H1 (cell line): ENCODE results near the gene YWHAG. TPM values are rescaled to one million over a fixed set of nuclear protein-coding genes. Genes with fewer than 3 reads are reported as not detected.

Experiments used
- CTCF ChIA-PET: fragments of 300-600 bp; sonication (Branson Sonifier 250); formaldehyde crosslinking; loops from one replicate; lab custom pipeline; 2021; ENCODE audit not compliant: partially characterized antibody; lab: Charles Lee
- POLR2A ChIA-PET: fragments of 300-600 bp; sonication (Branson Sonifier 250); formaldehyde crosslinking; loops from one replicate; lab custom pipeline; 2021; ENCODE audit warnings: inconsistent platforms; ENCODE audit not compliant: partially characterized antibody; lab: Charles Lee
- DNase-seq, 2 experiments: peaks; one replicate each; pipeline versions ENCODE4 v3.0.0 to v3.0.0-alpha.2; 2010 to 2022; ENCODE audit warnings: low spot score in 2 of 2, low read depth in 1 of 2, mixed read lengths in 1 of 2
- FAIRE-seq: peaks from 2 replicates; lab custom pipeline; 2011; peaks lifted over from hg19 to GRCh38; lab: Jason Lieb, UNC
- H2AFZ ChIP-seq: 2 replicates; pipeline ENCODE4 v1.8.1; 2012; ENCODE audit warnings: low read length, inconsistent platforms
- H2AK5ac ChIP-seq: 2 replicates; pipeline ENCODE4 v1.6.1; 2013; ENCODE audit warnings: low read depth, low read length
- H2BK120ac ChIP-seq: replicated peaks from 2 replicates; pipeline ENCODE3; 2013; ENCODE audit warnings: low read depth, low read length, inconsistent platforms
- H2BK12ac ChIP-seq: 2 replicates; pipeline ENCODE4 v1.6.1; 2013; ENCODE audit warnings: low read depth, low read length
- H2BK15ac ChIP-seq: 2 replicates; pipeline ENCODE4 v1.6.1; 2013; ENCODE audit warnings: low read length
- H2BK20ac ChIP-seq: 2 replicates; pipeline ENCODE4 v1.6.1; 2013; ENCODE audit warnings: low read length
- H2BK5ac ChIP-seq: 2 replicates; pipeline ENCODE4 v1.6.1; 2013; ENCODE audit warnings: low read depth, low read length
- H3K14ac ChIP-seq: 2 replicates; pipeline ENCODE4 v1.6.1; 2013; ENCODE audit warnings: inconsistent platforms; ENCODE audit not compliant: insufficient read length
- H3K18ac ChIP-seq: 2 replicates; pipeline ENCODE4 v1.6.1; 2013; ENCODE audit warnings: low read length; ENCODE audit errors: extremely low read depth
- H3K23ac ChIP-seq: 2 replicates; pipeline ENCODE4 v1.6.1; 2013; ENCODE audit warnings: inconsistent platforms; ENCODE audit not compliant: insufficient read length
- H3K23me2 ChIP-seq: 2 replicates; pipeline ENCODE4 v1.6.1; 2013; ENCODE audit warnings: low read depth, low read length
- H3K27ac ChIP-seq: 2 replicates; pipeline ENCODE4 v1.6.1; 2011; ENCODE audit warnings: low read depth, low read length, inconsistent platforms
- H3K27me3 ChIP-seq, 4 experiments: replicated peaks in 1 of 4; 1 replicate in 1 of 4; 2 replicates in 3 of 4; pipeline versions ENCODE4 v1.6.1 to v1.8.1; 2011 to 2013; ENCODE audit warnings: low read length in 3 of 4, mild to moderate bottlenecking in 3 of 4, inconsistent platforms in 2 of 4, mixed read lengths in 2 of 4, moderate library complexity in 1 of 4; ENCODE audit not compliant: control insufficient read depth in 3 of 4, insufficient read depth in 3 of 4; ENCODE audit errors: extremely low read depth in 1 of 4
- H3K36me3 ChIP-seq, 4 experiments: 2 replicates each; pipeline versions ENCODE4 v1.6.1 to v1.8.1; 2011 to 2013; ENCODE audit warnings: mild to moderate bottlenecking in 4 of 4, low read length in 3 of 4, moderate library complexity in 2 of 4, control low read depth in 1 of 4, inconsistent platforms in 1 of 4; ENCODE audit not compliant: insufficient read depth in 4 of 4, control insufficient read depth in 2 of 4
- H3K4ac ChIP-seq: replicated peaks from 2 replicates; pipeline ENCODE3; 2013; ENCODE audit warnings: low read length, low read depth, mixed read lengths, inconsistent platforms; ENCODE audit not compliant: insufficient read length
- H3K4me1 ChIP-seq, 4 experiments: replicated peaks in 1 of 4; 1 replicate in 1 of 4; 2 replicates in 3 of 4; pipeline versions ENCODE4 v1.6.1 to v1.8.1; 2011 to 2013; ENCODE audit warnings: low read length in 3 of 4, inconsistent platforms in 2 of 4, mixed read lengths in 1 of 4; ENCODE audit not compliant: insufficient read depth in 4 of 4, control insufficient read depth in 3 of 4
- H3K4me2 ChIP-seq, 2 experiments: 2 replicates each; pipeline versions ENCODE4 v1.6.1 to v1.8.1; 2011 to 2013; ENCODE audit warnings: low read depth in 2 of 2, low read length in 2 of 2, control low read depth in 1 of 2, inconsistent platforms in 1 of 2, mild to moderate bottlenecking in 1 of 2; ENCODE audit not compliant: insufficient read depth in 1 of 2
- H3K4me3 ChIP-seq, 4 experiments: fragments of 200-600, 300-600 bp in 1 of 4; sonication (generic), shearing (Covaris generic), sonication (Bioruptor Twin) in 1 of 4; 2 replicates each; pipeline versions ENCODE4 v1.5.1 to v1.8.1; 2011 to 2016; ENCODE audit warnings: low read length in 4 of 4, low read depth in 3 of 4, control low read depth in 2 of 4, inconsistent platforms in 2 of 4, mild to moderate bottlenecking in 2 of 4, mixed read lengths in 1 of 4, moderate library complexity in 1 of 4; ENCODE audit not compliant: insufficient read depth in 2 of 4; ENCODE audit errors: extremely low read depth in 1 of 4
- H3K56ac ChIP-seq: replicated peaks from 2 replicates; pipeline ENCODE3; 2013; ENCODE audit warnings: low read depth, mild to moderate bottlenecking, mixed read lengths, low read length, inconsistent platforms; ENCODE audit not compliant: insufficient read length
- H3K79me1 ChIP-seq: 2 replicates; pipeline ENCODE4 v1.6.1; 2013; ENCODE audit warnings: low read depth, low read length, control low read depth
- H3K79me2 ChIP-seq, 2 experiments: 2 replicates each; pipeline versions ENCODE4 v1.6.1 to v1.8.1; 2012 to 2013; ENCODE audit warnings: low read length in 2 of 2, mild to moderate bottlenecking in 2 of 2, inconsistent platforms in 1 of 2; ENCODE audit not compliant: insufficient read depth in 2 of 2, control insufficient read depth in 1 of 2
- H3K9ac ChIP-seq, 4 experiments: replicated peaks in 1 of 4; 1 replicate in 1 of 4; 2 replicates in 3 of 4; pipeline versions ENCODE4 v1.6.1 to v1.8.1; 2011 to 2013; ENCODE audit warnings: low read depth in 3 of 4, low read length in 3 of 4, control low read depth in 2 of 4, mild to moderate bottlenecking in 2 of 4, moderate library complexity in 2 of 4, inconsistent platforms in 1 of 4; ENCODE audit errors: extremely low read depth in 1 of 4
- H3K9me3 ChIP-seq, 2 experiments: 2 replicates each; pipeline versions ENCODE4 v1.6.1 to v1.8.1; 2012 to 2013; ENCODE audit warnings: mild to moderate bottlenecking in 2 of 2, moderate library complexity in 2 of 2, control low read depth in 1 of 2, inconsistent platforms in 1 of 2, low read depth in 1 of 2, low read length in 1 of 2, mixed read lengths in 1 of 2; ENCODE audit not compliant: insufficient read depth in 2 of 2
- H4K20me1 ChIP-seq, 2 experiments: replicated peaks in 1 of 2; 2 replicates each; pipeline versions ENCODE3 to v1.8.1; 2011 to 2013; ENCODE audit warnings: inconsistent platforms in 2 of 2, low read length in 2 of 2, mild to moderate bottlenecking in 1 of 2; ENCODE audit not compliant: insufficient read depth in 2 of 2, control insufficient read depth in 1 of 2
- H4K5ac ChIP-seq: 2 replicates; pipeline ENCODE4 v1.6.1; 2013; ENCODE audit warnings: low read length, low read depth, mixed read lengths, inconsistent platforms; ENCODE audit not compliant: insufficient read length
- H4K8ac ChIP-seq: 2 replicates; pipeline ENCODE4 v1.8.0; 2013; ENCODE audit warnings: mild to moderate bottlenecking, moderate library complexity, low read length, inconsistent platforms; ENCODE audit not compliant: insufficient read depth; ENCODE audit errors: extremely low read depth
- H4K91ac ChIP-seq: replicated peaks from 2 replicates; pipeline ENCODE3; 2013; ENCODE audit warnings: low read length, mixed read lengths, inconsistent platforms; ENCODE audit not compliant: insufficient read length
- BCL11A ChIP-seq, 2 experiments: IDR thresholded peaks; one replicate each; pipeline ENCODE4 v1.6.1; 2011; ENCODE audit warnings: low read depth in 2 of 2, low read length in 2 of 2, mild to moderate bottlenecking in 2 of 2
- CBX5 ChIP-seq: fragments of 300-800, 300-1000 bp; sonication (generic); IDR thresholded peaks from 2 replicates; pipeline ENCODE4 v1.7.1; 2016; ENCODE audit warnings: antibody characterized with exemption, low read length, low read depth
- CEBPB ChIP-seq: IDR thresholded peaks from 2 replicates; pipeline ENCODE4 v1.6.1; 2012; ENCODE audit warnings: low read depth, low read length
- CHD1 ChIP-seq: IDR thresholded peaks from 2 replicates; pipeline ENCODE4 v1.6.1; 2012; ENCODE audit warnings: low read depth, low read length, improper control_type of control experiment
- CREB1 ChIP-seq: IDR thresholded peaks from 2 replicates; pipeline ENCODE4 v1.6.1; 2012; ENCODE audit warnings: inconsistent platforms
- EZH2 ChIP-seq: fragments of 200-600 bp; sonication (generic); IDR thresholded peaks from 2 replicates; pipeline ENCODE4 v1.7.1; 2012; ENCODE audit warnings: low read depth, mild to moderate bottlenecking, moderate library complexity, low read length, inconsistent platforms; ENCODE audit not compliant: severe bottlenecking
- HDAC2 ChIP-seq, 2 experiments: fragments of 300-600 bp in 1 of 2; sonication (generic) in 1 of 2; IDR thresholded peaks; 2 replicates each; pipeline ENCODE4 v1.6.1; 2011 to 2012; ENCODE audit warnings: low read depth in 2 of 2, low read length in 2 of 2, mild to moderate bottlenecking in 2 of 2, moderate library complexity in 2 of 2, borderline replicate concordance in 1 of 2, inconsistent platforms in 1 of 2
- KDM5A ChIP-seq: fragments of 200-600 bp; IDR thresholded peaks from 2 replicates; pipeline ENCODE4 v1.7.1; 2012; ENCODE audit warnings: mild to moderate bottlenecking, low read length, inconsistent platforms, mixed read lengths
- NANOG ChIP-seq: IDR thresholded peaks from 2 replicates; pipeline ENCODE4 v1.6.1; 2011; ENCODE audit warnings: low read length, low read depth, mild to moderate bottlenecking, inconsistent platforms; ENCODE audit not compliant: insufficient read depth, poor library complexity, severe bottlenecking
- NRF1 ChIP-seq: IDR thresholded peaks from 2 replicates; pipeline ENCODE4 v1.6.1; 2011; ENCODE audit warnings: mild to moderate bottlenecking, low read depth, low read length, improper control_type of control experiment
- POU5F1 ChIP-seq: IDR thresholded peaks from 2 replicates; pipeline ENCODE4 v1.6.1; 2011; ENCODE audit warnings: low read depth, mild to moderate bottlenecking, low read length, moderate library complexity
- SIN3A ChIP-seq, 2 experiments: IDR thresholded peaks in 1 of 2; conservative IDR thresholded peaks in 1 of 2; 2 replicates each; pipeline ENCODE4 v1.6.1; 2011 to 2012; ENCODE audit warnings: low read length in 2 of 2, improper control_type of control experiment in 1 of 2, low read depth in 1 of 2, mild to moderate bottlenecking in 1 of 2
- SIX5 ChIP-seq: IDR thresholded peaks from 2 replicates; pipeline ENCODE4 v1.6.1; 2011; ENCODE audit warnings: mild to moderate bottlenecking, low read depth, low read length
- SRF ChIP-seq: IDR thresholded peaks from 2 replicates; pipeline ENCODE4 v1.6.1; 2011; ENCODE audit warnings: mild to moderate bottlenecking, low read depth, low read length, moderate library complexity
- TCF12 ChIP-seq: IDR thresholded peaks from 2 replicates; pipeline ENCODE4 v1.6.1; 2011; ENCODE audit warnings: low read depth, mild to moderate bottlenecking, low read length
- WGBS, 2 experiments: shearing (Covaris generic) in 1 of 2; methylation state at CpG; one replicate each; pipeline versions ENCODE4 v1.1.6 to v1.1.7; 2013 to 2015; ENCODE audit warnings: low lambda C conversion rate in 2 of 2, mixed read lengths in 2 of 2, inconsistent platforms in 1 of 2, low coverage in 1 of 2, missing lambda C conversion rate in 1 of 2; ENCODE audit not compliant: insufficient replicate concordance in 2 of 2, insufficient coverage in 1 of 2, insufficient read length in 1 of 2; ENCODE audit errors: extremely low coverage in 1 of 2, missing lambda C conversion rate in 1 of 2; 5-methylcytosine and 5-hydroxymethylcytosine counted together
- polyA plus RNA-seq, 7 experiments: library from polyadenylated mRNA; depleted of rRNA in 3 of 7; stranded (reverse) in 5 of 7; unstranded in 2 of 7; fragments of >200 nt in 5 of 7; fragments of 200-250 nt in 2 of 7; gene quantifications; 1 replicate in 5 of 7; 2 replicates in 1 of 7; 4 replicates in 1 of 7; pipeline versions ENCODE4 v1.2.1 to v1.2.3, GENCODE V29; 2011 to 2013; ENCODE audit warnings: missing spikeins in 2 of 7, mixed read lengths in 2 of 7
- total RNA-seq: library from RNA; stranded (reverse); fragmentation: NEBNext Ultra II Directional; extraction: Animal tissue kit (Norgen Biotek cat#: 25700); gene quantifications from 2 replicates; pipeline ENCODE4 v1.2.1, GENCODE V29; 2021

YWHAG gene
- total and polyA plus RNA-seq, 2 of the 8 experiments (the other 6 are each of a cell fraction or from before 2014, with no cell fraction given): 57.2 to 241 TPM

- Histone ChIP-seq H3K36me3 (no peaks in the 10 kb centered on the region), H3K14ac (no peak overlapping the region), H3K27me3 (no peaks in the 10 kb centered on the region), H3K9me3 (no peaks in the 10 kb centered on the region), H4K8ac (no peak overlapping the region), H2BK5ac (no peak overlapping the region), H3K9ac (no peak overlapping the region), H3K79me1 (no peaks in the 10 kb centered on the region; the same call in 1 of the 2 replicates), H2BK12ac (no peak overlapping the region), H3K27ac (no peak overlapping the region), H2AFZ (no peak overlapping the region), H4K91ac (no peak overlapping the region), H3K56ac (no peak overlapping the region), H2BK120ac (no peak overlapping the region), H2AK5ac (no peak overlapping the region), H3K23ac (no peak overlapping the region), H2BK15ac (no peak overlapping the region), H3K4me2 (no peak overlapping the region), H3K18ac (no peak overlapping the region), H3K23me2 (peaks cover 2% of the 10 kb centered on the region), H3K4me3 (no peak overlapping the region), H4K5ac (no peak overlapping the region), H3K4me1 (peaks cover 0 to 7% (median 1%) of the 10 kb centered on the region in 4 experiments; a peak in 5 of 7 replicates), H3K4ac (no peak overlapping the region), H2BK20ac (no peak overlapping the region), H4K20me1 (no peaks in the 10 kb centered on the region), H3K79me2 (no peaks in the 10 kb centered on the region)
- CTCF ChIA-PET: interaction anchor here (0.8 kb wide), 1 partner anchor 10 kb away, joined by 3 read pairs; no protein-coding TSS in a partner anchor
- FAIRE-seq (no peak), DNase-seq (no peak)
- POLR2A ChIA-PET: interaction anchor here (1.2 kb wide), 1 partner anchor 21 kb away, joined by 4 read pairs; no protein-coding TSS in a partner anchor
- WGBS, 2 experiments: 98% methylated on average over 5 of the region's 9 CpGs; no CpG with 5 or more reads in 1 of the 2 experiments
- TF ChIP-seq CBX5 (no peak), SIX5 (no peak), SIN3A (conservative IDR thresholded peaks at IDR 0.05 in 1 of 2, IDR thresholded peaks at IDR 0.05 in 1 of 2; ENCODE audit: low read depth in 1 of 2, low read length in 2 of 2) (no peak), BCL11A (IDR thresholded peaks at IDR 0.05; ENCODE audit: low read depth in 2 of 2, low read length in 2 of 2) (no peak), CREB1 (no peak), SRF (no peak), EZH2 (no peak), CHD1 (no peak), POU5F1 (no peak), KDM5A (no peak), NRF1 (no peak), TCF12 (no peak), CEBPB (no peak), HDAC2 (IDR thresholded peaks at IDR 0.05; ENCODE audit: borderline replicate concordance in 1 of 2, low read depth in 2 of 2, low read length in 2 of 2) (no peak), NANOG (no peak)
Observed at GRCh38 chr7:76405738-76406137, 46.9 kb upstream of the YWHAG start.
